Muscle of leg (tissue), 11 donors: ENCODE measurements around the gene SAC3D1. TPM values are rescaled to one million over a fixed set of nuclear protein-coding genes. Genes with fewer than 3 reads are reported as not detected.

Experiments used
- DNase-seq: peaks from one replicate; pipeline ENCODE4 v3.0.0; 2013
- H3K27ac ChIP-seq: one replicate; pipeline ENCODE4 v1.5.1; 2013; ENCODE audit warnings: mild to moderate bottlenecking, low read length, control low read depth
- H3K27me3 ChIP-seq: one replicate; pipeline ENCODE4 v1.6.1; 2013; ENCODE audit warnings: low read length; ENCODE audit not compliant: control insufficient read depth, insufficient read depth
- H3K36me3 ChIP-seq: one replicate; pipeline ENCODE4 v1.6.1; 2013; ENCODE audit warnings: low read length; ENCODE audit not compliant: control insufficient read depth, insufficient read depth
- H3K4me1 ChIP-seq: one replicate; pipeline ENCODE4 v1.6.1; 2013; ENCODE audit warnings: low read length; ENCODE audit not compliant: control insufficient read depth, insufficient read depth
- H3K4me3 ChIP-seq: one replicate; pipeline ENCODE4 v1.5.1; 2013; ENCODE audit warnings: low read length, control low read depth
- H3K9me3 ChIP-seq: replicated peaks from 2 replicates; pipeline ENCODE4 v1.6.1; 2013; ENCODE audit warnings: low read depth, low read length; ENCODE audit not compliant: control insufficient read depth
- WGBS: methylation state at CpG from one replicate; pipeline ENCODE4 v1.1.5; 2013; ENCODE audit warnings: missing lambda C conversion rate; ENCODE audit not compliant: insufficient coverage; 5-methylcytosine and 5-hydroxymethylcytosine counted together
- polyA plus RNA-seq, 8 donors: library from polyadenylated mRNA; unstranded; fragments of 120-200 nt; gene quantifications; one replicate each; pipeline versions ENCODE4 v1.2.1 to v1.2.3, GENCODE V29; 2013; ENCODE audit warnings: inconsistent platforms in 1 of 8, low replicate concordance in 1 of 8; ENCODE audit not compliant: insufficient read length in 8 of 8, insufficient read depth in 1 of 8
- total RNA-seq: library from RNA; stranded (reverse); fragments of 120-200 nt; gene quantifications from one replicate; pipeline ENCODE4 v1.2.4, GENCODE V29; 2013

Gene SAC3D1
- total and polyA plus RNA-seq, 9 donors: 6.7 to 16.0 (median 15.1) TPM

DNA sequence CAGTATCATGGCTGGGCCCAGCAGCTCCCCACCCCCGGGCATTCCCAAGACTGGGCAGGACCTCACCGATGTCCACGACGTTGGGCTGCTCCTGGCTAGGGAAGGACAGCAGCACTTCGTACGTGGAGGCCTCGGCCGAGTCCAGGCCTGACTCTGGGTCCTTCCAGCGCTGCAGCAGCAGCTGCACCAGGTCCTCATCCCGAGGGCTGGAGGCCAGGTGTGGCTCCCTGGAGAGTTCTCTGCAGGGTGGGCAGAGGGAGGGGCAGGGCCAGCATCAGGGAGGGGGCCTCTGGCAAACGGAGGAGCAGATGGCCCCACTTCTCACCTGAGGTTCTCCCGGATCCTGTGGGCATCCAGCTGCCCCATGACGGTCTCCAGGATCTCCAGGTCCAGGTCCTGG, 17.0 kb downstream of the SAC3D1 start:
- no peaks in the 10 kb centered on the region for H3K36me3 ChIP-seq
- WGBS: 61% methylated on average over 10 of the region's 13 CpGs
- DNase-seq: no peak
- no peak overlapping the region for H3K27ac ChIP-seq
- no peaks in the 10 kb centered on the region for H3K9me3 ChIP-seq
- H3K4me1 ChIP-seq: no peaks in the 10 kb centered on the region
- H3K4me3 ChIP-seq: no peak overlapping the region
- H3K27me3 ChIP-seq: peaks cover 2% of the 10 kb centered on the region

DNA sequence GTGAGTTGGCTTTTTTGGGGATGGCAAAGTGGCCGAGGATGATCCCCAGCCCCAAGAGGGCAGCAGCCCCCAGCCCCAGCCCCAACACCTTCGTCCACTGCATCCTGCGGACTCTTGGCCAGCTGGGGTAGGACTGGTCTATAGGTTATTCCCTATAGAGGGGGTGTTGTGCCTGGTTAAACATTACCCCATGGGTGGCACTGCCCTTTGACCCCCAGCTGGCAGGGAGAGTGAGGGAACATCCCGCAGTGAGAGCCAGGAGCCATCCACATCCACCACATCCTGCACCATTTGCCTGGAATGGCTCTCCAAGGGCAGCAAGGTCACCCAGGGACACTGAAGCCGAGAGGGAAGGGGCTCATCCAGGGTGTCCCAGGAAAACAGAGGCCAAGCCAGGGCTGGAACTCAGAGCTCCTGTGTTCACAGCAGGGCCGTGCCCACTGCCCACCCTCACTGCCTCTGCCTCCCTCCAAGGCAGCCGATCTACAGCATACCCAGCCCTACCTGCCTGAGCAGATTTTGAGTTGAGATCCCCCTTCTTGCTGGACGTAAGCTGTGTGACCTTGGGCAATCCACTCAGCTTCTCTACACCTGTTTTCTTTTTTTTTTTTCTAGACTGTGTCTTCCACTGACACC, 17.5 kb downstream of the SAC3D1 start, which contains the start of gene NAALADL1:
TSS of gene NAALADL1 (minus strand) at position 135 of the 636 bp plus-strand sequence. CDS start at position 103, 32 bp downstream.
- no peak within 1 kb of the TSS for H3K27ac ChIP-seq
- H3K27me3 ChIP-seq: peaks cover 2% of the 10 kb centered on the region
- H3K9me3 ChIP-seq: no peaks in the 10 kb centered on the region
- no peaks in the 10 kb centered on the region for H3K36me3 ChIP-seq
- DNase-seq: no peak
- H3K4me1 ChIP-seq: no peaks in the 10 kb centered on the region
- no peak within 1 kb of the TSS for H3K4me3 ChIP-seq
- 73% methylated on average over 4 of the region's 8 CpGs for WGBS

DNA sequence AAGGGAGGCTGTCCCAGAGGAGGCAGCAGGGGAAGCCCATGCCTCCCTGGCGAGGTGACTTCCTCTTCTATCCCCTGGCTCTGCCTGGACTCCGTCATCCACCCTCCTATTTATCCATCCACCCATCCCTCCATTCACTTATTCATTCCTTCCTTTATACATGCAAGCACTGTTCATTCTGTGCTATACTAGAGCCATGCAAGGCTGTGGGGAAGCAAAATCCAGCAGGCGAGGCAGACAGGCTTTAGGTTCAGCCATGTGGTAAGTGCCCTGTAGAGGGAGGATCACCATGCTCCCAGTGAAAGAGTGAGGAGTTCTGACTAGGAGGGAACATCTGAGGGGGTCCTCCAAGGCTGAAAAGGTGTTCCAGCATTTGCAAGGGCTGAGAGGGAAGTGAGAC, 18.5 kb downstream of the SAC3D1 start:
- Histone ChIP-seq H3K27ac (no peak overlapping the region), H3K27me3 (no peaks in the 10 kb centered on the region), H3K4me1 (no peaks in the 10 kb centered on the region), H3K4me3 (no peak overlapping the region), H3K9me3 (no peaks in the 10 kb centered on the region), H3K36me3 (no peaks in the 10 kb centered on the region)
- no peak for DNase-seq
- 40% methylated on average over 1 of the region's 3 CpGs for WGBS

- H3K4me3 ChIP-seq: no peak overlapping the region
- 33% methylated on average over 3 of the region's 10 CpGs for WGBS
- DNase-seq: no peak
Observed at GRCh38 chr11:65059959-65060824, 19.2 kb downstream of the SAC3D1 start.

DNA sequence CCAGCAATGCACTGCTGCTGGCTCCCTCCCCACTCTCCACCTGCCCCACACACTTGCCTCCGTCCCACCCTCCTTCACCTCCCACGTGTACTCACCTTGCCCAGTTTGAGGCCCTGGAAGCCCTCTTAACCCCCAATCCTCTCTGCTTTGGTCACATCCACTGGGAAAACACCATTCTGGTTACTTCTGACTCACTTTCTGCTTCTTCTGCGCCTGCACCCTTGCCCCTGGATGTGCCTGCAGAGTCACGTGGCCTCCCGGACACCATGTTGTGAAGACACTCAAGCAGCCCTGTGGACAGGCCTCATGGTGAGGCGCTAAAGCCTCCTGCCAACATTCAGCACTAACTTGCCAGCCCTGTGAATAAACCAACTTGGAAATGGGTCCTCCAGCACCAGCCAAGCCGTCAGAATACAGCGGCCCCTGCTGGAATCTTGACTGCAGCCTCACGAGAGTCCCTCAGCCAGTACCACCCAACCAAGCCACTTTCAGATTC, 20.0 kb downstream of the SAC3D1 start:
- H3K27ac ChIP-seq: no peak overlapping the region
- H3K9me3 ChIP-seq: no peaks in the 10 kb centered on the region
- no peaks in the 10 kb centered on the region for H3K36me3 ChIP-seq
- no peaks in the 10 kb centered on the region for H3K27me3 ChIP-seq
- no peak overlapping the region for H3K4me3 ChIP-seq
- no peaks in the 10 kb centered on the region for H3K4me1 ChIP-seq
- DNase-seq: no peak
- 52% methylated on average over 6 of the region's 9 CpGs for WGBS

More at GRCh38 chr11:65059959-65060824, 19.2 kb downstream of the SAC3D1 start:
- Histone ChIP-seq H3K27ac (no peak overlapping the region), H3K9me3 (no peaks in the 10 kb centered on the region), H3K4me1 (no peaks in the 10 kb centered on the region), H3K36me3 (no peaks in the 10 kb centered on the region), H3K27me3 (no peaks in the 10 kb centered on the region)

GRCh38 chr11:65063532-65063931, 22.5 kb downstream of the SAC3D1 start:
- no peaks in the 10 kb centered on the region for H3K36me3 ChIP-seq
- 76% methylated on average over 3 of the region's 3 CpGs for WGBS
- no peak overlapping the region for H3K27ac ChIP-seq
- H3K27me3 ChIP-seq: no peaks in the 10 kb centered on the region
- H3K4me1 ChIP-seq: no peaks in the 10 kb centered on the region
- H3K4me3 ChIP-seq: no peak overlapping the region
- H3K9me3 ChIP-seq: no peaks in the 10 kb centered on the region
- DNase-seq: no peak

GRCh38 chr11:65064847-65065240, 23.8 kb downstream of the SAC3D1 start:
- Histone ChIP-seq H3K4me3 (no peak overlapping the region), H3K4me1 (no peaks in the 10 kb centered on the region), H3K27ac (no peak overlapping the region), H3K36me3 (no peaks in the 10 kb centered on the region), H3K9me3 (no peaks in the 10 kb centered on the region), H3K27me3 (no peaks in the 10 kb centered on the region)
- no CpG with 5 or more reads among the region's 4 CpGs for WGBS
- DNase-seq: no peak

DNA sequence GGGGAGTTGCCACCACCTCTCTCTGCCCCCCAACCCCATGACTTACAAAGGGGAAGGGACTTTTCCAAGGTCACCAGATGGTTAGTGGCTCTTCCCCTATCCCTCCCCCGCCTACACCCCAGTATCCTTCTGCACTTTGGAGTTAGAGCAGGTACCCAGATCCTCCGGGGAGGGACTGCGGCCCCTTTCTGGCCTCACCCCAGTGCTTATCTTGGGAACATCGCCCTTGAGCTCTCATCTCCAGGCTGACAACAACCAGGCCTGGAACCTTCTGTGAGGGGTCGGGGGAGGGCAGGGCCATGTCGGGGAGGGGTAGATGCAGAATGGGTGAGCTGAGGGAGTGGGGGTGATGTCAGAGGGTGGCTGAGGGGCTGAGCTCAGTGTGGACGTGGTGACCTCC, 24.8 kb downstream of the SAC3D1 start:
- Histone ChIP-seq H3K9me3 (no peaks in the 10 kb centered on the region), H3K4me1 (no peaks in the 10 kb centered on the region)
- WGBS: 73% methylated on average over 6 of the region's 7 CpGs

DNA sequence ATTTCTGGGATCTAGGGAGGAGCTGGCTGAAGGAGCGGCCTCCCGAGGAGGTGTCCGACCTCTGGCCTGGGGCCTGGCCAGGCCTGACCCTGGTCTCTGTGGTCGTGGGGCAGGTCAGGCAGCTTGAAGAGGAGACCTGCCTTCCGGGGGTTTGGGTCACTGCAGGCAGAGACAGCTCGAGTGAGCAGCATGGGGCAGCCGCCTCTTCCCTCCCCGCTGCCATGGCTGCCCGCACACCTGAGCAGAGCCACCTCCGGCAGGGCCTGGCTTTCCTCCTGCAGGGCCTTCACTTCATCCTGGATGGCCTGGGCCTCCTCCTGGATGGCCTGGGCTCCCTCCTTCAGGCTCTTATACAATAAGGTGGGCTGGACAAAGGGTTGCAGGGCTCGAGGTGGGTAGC, 25.3 kb downstream of the SAC3D1 start:
- no peak for DNase-seq
- no peaks in the 10 kb centered on the region for H3K4me1 ChIP-seq
- H3K4me3 ChIP-seq: no peak overlapping the region
- 50% methylated on average over 8 of the region's 11 CpGs for WGBS
- no peaks in the 10 kb centered on the region for H3K27me3 ChIP-seq
- no peaks in the 10 kb centered on the region for H3K36me3 ChIP-seq
- H3K9me3 ChIP-seq: no peaks in the 10 kb centered on the region
- no peak overlapping the region for H3K27ac ChIP-seq

More for the DNA sequence above, 24.8 kb downstream of the SAC3D1 start:
- Histone ChIP-seq H3K27ac (no peak overlapping the region), H3K27me3 (no peaks in the 10 kb centered on the region), H3K4me3 (no peak overlapping the region), H3K36me3 (no peaks in the 10 kb centered on the region)
- no peak for DNase-seq

DNA sequence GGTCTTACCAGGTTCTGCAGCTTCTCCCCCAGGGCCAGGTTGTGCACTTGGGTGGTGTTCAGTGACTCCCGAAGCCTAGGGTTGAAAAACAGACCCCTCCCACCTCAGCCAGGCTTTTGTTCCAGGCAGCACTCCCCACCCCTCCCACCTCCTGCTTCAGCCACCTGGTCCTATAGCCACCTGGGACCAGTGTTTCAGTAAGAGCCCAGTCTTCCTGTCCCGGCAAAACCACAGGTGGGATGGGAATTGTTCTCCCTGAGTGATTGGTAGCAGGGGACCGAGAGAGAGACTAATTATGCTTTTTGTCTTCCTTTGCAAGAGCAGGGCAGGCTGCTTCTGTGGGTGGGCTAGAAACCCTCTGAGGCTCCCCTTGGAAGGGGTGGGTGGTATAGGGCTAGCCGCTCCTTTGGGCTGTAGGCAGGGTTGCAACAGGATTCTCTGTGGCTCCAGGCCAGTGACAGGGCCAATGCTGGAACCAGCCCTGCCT, 25.8 kb downstream of the SAC3D1 start:
- H3K4me1 ChIP-seq: no peaks in the 10 kb centered on the region
- no peak overlapping the region for H3K4me3 ChIP-seq
- H3K9me3 ChIP-seq: no peaks in the 10 kb centered on the region
- no peak for DNase-seq
- H3K27ac ChIP-seq: no peak overlapping the region
- no peaks in the 10 kb centered on the region for H3K27me3 ChIP-seq
- 19% methylated on average over 4 of the region's 4 CpGs for WGBS
- no peaks in the 10 kb centered on the region for H3K36me3 ChIP-seq
